Measurements from ENCODE around the gene TMEM26. TPM values are rescaled to one million over a fixed set of nuclear protein-coding genes. Genes with fewer than 3 reads are reported as not detected.

TMEM26 gene
- total and polyA plus RNA-seq, 2 of the 8 experiments (the other 6 are each of a cell fraction or from before 2014, with no cell fraction given): 1.6 to 2.8 TPM

DNA sequence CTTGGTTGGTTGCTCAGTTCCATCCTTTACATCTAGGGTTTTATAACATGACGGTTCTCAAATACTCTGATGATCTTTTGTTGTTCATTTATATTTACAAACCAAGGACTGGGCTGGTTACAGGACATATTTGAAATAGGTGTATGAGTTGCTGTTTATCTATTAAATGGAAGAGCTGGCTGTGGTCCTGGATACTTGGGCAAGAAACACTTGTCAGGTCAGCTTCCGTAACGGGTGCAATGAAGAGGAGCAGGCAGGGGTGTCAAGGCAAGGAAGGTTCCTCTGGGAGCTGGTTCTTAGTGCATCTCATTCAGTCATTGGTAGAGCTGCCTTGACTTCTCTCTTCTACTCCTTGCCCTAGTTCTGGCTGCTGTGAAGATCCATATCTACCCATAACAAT lies 4.8 kb upstream of the TMEM26 start:
- ChIA-PET POLR2A (ENCODE audit: partially characterized antibody) (no interaction called here), CTCF (ENCODE audit: partially characterized antibody) (interaction anchor here (0.8 kb wide), 1 partner anchor 9 kb away, joined by 5 read pairs; no protein-coding TSS in a partner anchor)
- Histone ChIP-seq H3K4me1 (replicated peaks in 1 of 4; ENCODE audit: control insufficient read depth in 3 of 4, insufficient read depth in 4 of 4, low read length in 3 of 4) (peaks cover 0 to 6% (median 0%) of the 10 kb centered on the region in 4 experiments; a peak in 2 of 7 replicates), H3K27ac (ENCODE audit: low read depth, low read length) (no peak overlapping the region), H2AFZ (ENCODE audit: low read length) (no peak overlapping the region), H3K4me3 (ENCODE audit: extremely low read depth in 1 of 4, insufficient read depth in 2 of 4, low read depth in 3 of 4, low read length in 4 of 4) (no peak overlapping the region), H4K8ac (ENCODE audit: extremely low read depth, insufficient read depth, low read length) (no peak overlapping the region), H2BK5ac (ENCODE audit: low read depth, low read length) (no peak overlapping the region), H2AK5ac (ENCODE audit: low read depth, low read length) (no peak overlapping the region), H2BK20ac (ENCODE audit: low read length) (no peak overlapping the region), H3K56ac (replicated peaks; ENCODE audit: insufficient read length, low read depth, low read length) (no peak overlapping the region), H4K5ac (ENCODE audit: insufficient read length, low read depth, low read length) (no peak overlapping the region), H3K9me3 (ENCODE audit: insufficient read depth in 2 of 2, low read depth in 1 of 2, low read length in 1 of 2) (no peaks in the 10 kb centered on the region), H2BK15ac (ENCODE audit: low read length) (no peak overlapping the region), H3K27me3 (replicated peaks in 1 of 4; ENCODE audit: control insufficient read depth in 3 of 4, extremely low read depth in 1 of 4, insufficient read depth in 3 of 4, low read length in 3 of 4) (peaks cover 0 to 10% (median 5%) of the 10 kb centered on the region in 4 experiments; a peak in 5 of 7 replicates), H2BK120ac (replicated peaks; ENCODE audit: low read depth, low read length) (no peak overlapping the region), H4K91ac (replicated peaks; ENCODE audit: insufficient read length, low read length) (no peak overlapping the region), H2BK12ac (ENCODE audit: low read depth, low read length) (no peak overlapping the region), H3K4me2 (ENCODE audit: insufficient read depth in 1 of 2, low read depth in 2 of 2, low read length in 2 of 2) (no peak overlapping the region), H3K9ac (replicated peaks in 1 of 4; ENCODE audit: extremely low read depth in 1 of 4, low read depth in 3 of 4, low read length in 3 of 4) (no peak overlapping the region), H3K23me2 (ENCODE audit: low read depth, low read length) (peaks cover 6% of the 10 kb centered on the region; the same call in 1 of the 2 replicates), H3K36me3 (ENCODE audit: control insufficient read depth in 2 of 4, insufficient read depth in 4 of 4, low read length in 3 of 4) (no peaks in the 10 kb centered on the region), H4K20me1 (replicated peaks in 1 of 2; ENCODE audit: control insufficient read depth in 1 of 2, insufficient read depth in 2 of 2, low read length in 2 of 2) (no peaks in the 10 kb centered on the region), H3K79me1 (ENCODE audit: low read depth, low read length) (no peaks in the 10 kb centered on the region), H3K4ac (replicated peaks; ENCODE audit: insufficient read length, low read depth, low read length) (no peak overlapping the region), H3K79me2 (ENCODE audit: control insufficient read depth in 1 of 2, insufficient read depth in 2 of 2, low read length in 2 of 2) (no peaks in the 10 kb centered on the region), H3K23ac (ENCODE audit: insufficient read length) (no peak overlapping the region), H3K18ac (ENCODE audit: extremely low read depth, low read length) (no peak overlapping the region), H3K14ac (ENCODE audit: insufficient read length) (no peak overlapping the region)
- 91% methylated on average over 3 of the region's 3 CpGs; no CpG with 5 or more reads in 1 of the 2 experiments for WGBS, 2 experiments (ENCODE audit: extremely low coverage in 1 of 2, insufficient coverage in 1 of 2, insufficient read length in 1 of 2, insufficient replicate concordance in 2 of 2, low coverage in 1 of 2, low lambda C conversion rate in 2 of 2, missing lambda C conversion rate in 1 of 2)
- TF ChIP-seq BCL11A (IDR thresholded peaks at IDR 0.05; ENCODE audit: low read depth in 2 of 2, low read length in 2 of 2) (no peak), CBX8 (IDR thresholded peaks at IDR 0.05; ENCODE audit: borderline replicate concordance, low read depth, low read length) (no peak), KDM5A (IDR thresholded peaks at IDR 0.05; ENCODE audit: low read length) (no peak)
- TF ChIP-seq, protein P1, sequence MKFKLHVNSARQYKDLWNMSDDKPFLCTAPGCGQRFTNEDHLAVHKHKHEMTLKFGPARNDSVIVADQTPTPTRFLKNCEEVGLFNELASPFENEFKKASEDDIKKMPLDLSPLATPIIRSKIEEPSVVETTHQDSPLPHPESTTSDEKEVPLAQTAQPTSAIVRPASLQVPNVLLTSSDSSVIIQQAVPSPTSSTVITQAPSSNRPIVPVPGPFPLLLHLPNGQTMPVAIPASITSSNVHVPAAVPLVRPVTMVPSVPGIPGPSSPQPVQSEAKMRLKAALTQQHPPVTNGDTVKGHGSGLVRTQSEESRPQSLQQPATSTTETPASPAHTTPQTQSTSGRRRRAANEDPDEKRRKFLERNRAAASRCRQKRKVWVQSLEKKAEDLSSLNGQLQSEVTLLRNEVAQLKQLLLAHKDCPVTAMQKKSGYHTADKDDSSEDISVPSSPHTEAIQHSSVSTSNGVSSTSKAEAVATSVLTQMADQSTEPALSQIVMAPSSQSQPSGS (IDR thresholded peaks at IDR 0.05; ENCODE audit: low read length): no peak
- DNase-seq (ENCODE audit: low read depth in 1 of 2, low spot score in 2 of 2) (no peak), FAIRE-seq (no peak)
